Esophagus squamous epithelium (tissue), 4 donors: Measurements from ENCODE around the gene MDGA2.
"Not testable (repeated sequence)": the region's sequence is repeated elsewhere in the genome, so short reads cannot be mapped to it uniquely, and the experiment has no call there.

Experiments
- CTCF ChIP-seq, 6 experiments: fragments of 450-650 bp in 4 of 6; fragments of 200-600 bp in 2 of 6; sonication (generic) in 2 of 6; IDR thresholded peaks; one replicate each; pipeline ENCODE4 v1.5.1; 2016 to 2019; ENCODE audit warnings: antibody characterized with exemption in 6 of 6, mild to moderate bottlenecking in 4 of 6, moderate library complexity in 4 of 6
- POLR2A ChIP-seq, 4 donors: fragments of 450-650 bp; IDR thresholded peaks; one replicate each; pipeline ENCODE4 v1.6.1; 2017; ENCODE audit warnings: antibody characterized with exemption in 4 of 4, mild to moderate bottlenecking in 4 of 4, moderate library complexity in 3 of 4

DNA sequence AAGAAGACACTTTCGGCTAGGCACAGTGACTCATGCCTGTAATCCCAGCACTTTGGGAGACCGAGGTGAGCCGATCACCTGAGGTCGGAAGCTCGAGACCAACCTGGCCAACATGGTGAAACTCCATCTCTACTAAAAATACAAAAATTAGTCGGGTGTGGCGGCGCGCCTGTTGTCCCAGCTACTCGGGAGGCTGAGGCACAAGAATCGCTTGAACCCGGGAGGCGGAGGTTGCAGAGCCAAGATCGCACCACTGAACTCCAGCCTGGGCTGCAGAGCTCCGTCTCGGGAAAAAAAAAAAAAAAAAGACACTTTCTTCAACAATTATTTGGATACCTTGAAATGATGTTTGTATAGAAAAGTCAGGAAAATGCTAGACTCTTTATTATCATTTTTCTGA is 393.6 kb downstream of the MDGA2 start:
- not testable (repeated sequence) for TF ChIP-seq CTCF, POLR2A (IDR thresholded peaks at IDR 0.05)
